ENCODE results near the gene CLP1.
"Not testable (repeated sequence)": the region's sequence is repeated elsewhere in the genome, so short reads cannot be mapped to it uniquely, and the experiment has no call there.

The CLP1 gene

DNA sequence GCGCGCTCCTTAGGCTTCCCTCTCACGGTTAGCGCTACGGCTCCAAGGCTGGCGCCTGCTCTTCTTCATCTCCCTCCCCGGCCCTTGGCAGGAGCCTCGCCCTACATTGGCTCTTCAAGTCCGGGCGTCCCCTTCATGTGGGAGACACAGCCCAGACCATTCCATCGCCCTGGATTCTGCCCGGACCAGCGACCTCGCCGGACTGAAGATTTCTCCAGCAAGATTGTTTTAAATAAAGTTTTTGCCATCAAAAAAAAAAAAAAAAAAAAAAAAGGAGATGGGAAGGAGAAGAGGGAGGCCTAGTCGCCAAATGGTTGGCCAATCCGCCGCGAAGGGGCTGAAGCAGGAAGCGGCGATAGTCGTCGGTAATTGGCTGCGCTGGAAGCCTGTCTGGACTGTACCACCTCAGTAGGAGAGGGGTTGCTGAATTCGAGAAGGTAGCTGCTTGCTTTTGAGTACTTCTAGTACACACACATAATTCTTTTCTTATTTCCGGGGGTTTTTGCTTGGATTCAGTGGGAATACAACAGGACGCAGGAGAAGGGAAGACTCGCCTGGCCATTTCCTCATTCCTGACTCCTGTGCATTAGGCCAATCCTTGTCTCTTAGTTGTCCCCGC is 9.7 kb downstream of the CLP1 start:
- DNase-seq (ENCODE audit: low spot score): peak; percentile 99

DNA sequence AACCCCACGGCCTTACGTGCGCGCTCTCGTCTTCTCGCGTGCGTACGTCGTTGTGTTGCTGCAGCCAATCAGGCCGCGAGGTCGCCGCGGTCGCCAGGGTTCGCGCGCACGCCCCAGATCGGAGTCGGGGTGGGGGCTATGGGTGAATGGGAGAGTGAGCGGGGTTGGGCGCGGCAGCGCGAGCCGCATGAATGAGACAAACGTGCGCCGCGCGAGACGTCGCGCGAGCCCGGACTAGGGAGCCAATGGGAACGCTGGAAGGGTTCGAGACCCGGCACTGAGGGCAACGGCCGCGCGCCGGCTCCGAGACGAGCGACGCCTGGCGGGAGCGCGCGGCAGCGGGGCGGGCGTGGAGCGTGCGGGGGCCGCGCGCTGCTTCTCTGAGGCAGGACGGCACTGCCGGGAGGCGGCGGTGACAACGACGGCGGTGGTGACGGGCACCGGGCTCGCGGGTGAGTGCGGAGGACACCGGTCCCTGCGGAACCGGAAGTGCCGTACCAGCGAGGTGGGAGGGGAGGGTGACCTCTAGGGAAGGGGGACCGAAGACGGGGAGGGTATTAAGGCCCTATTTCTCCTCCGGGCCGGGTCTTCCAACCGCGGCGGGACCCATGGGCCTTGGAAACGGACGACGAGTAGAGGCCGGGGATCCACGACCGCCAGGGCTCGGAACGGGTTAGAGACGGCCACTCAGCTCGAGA is 10.3 kb downstream of the CLP1 start, which contains the start of gene ZDHHC5:
Gene ZDHHC5 (plus strand): TSS at position 379 of the 698 bp plus-strand sequence. CDS start 4,977 bp downstream, outside the sequence.
- peak; percentile 100 for DNase-seq (ENCODE audit: low spot score)

DNA sequence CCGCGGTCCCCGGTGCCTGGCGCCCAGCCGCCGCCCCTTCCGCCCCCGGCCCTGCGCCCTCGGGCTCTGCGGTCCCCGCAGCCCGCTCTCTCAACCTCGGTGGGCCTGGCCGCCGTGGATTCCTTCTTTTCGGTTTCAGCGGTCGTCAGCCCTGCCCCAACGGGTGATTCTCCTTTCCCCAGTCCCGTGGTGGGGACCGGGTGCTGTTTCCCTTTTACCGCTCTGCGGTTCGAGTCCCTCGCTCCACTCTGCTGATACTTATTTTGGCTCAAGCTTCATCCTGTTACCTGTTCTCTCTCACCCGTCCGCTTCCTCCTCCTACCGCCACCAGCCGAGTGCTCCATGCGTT is 10.8 kb downstream of the CLP1 start:
- DNase-seq (ENCODE audit: low spot score): peak; percentile 17

GRCh38 chr11:57674251-57674650 is 16.7 kb downstream of the CLP1 start:
- DNase-seq (ENCODE audit: low spot score): no peak

GRCh38 chr11:57675176-57675941 is 17.8 kb downstream of the CLP1 start:
- no peak for DNase-seq (ENCODE audit: low spot score)

GRCh38 chr11:57679396-57679795 is 21.8 kb downstream of the CLP1 start:
- DNase-seq (ENCODE audit: low spot score): no peak

DNA sequence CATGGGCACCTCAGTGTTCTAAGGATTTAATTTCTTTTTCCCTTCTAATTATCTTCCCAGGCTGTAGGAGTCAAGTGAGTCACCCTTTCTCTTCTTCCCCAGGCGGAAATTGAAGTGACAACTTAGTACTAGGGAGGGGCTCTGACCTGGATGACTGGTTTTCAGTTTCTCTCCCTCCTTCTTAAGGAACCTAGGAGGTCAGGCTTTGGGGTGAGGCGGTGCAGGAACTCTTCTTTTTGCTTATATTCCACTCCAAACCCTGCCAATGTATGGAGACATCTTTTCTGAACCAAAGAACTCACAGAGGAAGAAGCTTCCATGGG is 23.0 kb downstream of the CLP1 start:
- no peak for DNase-seq (ENCODE audit: low spot score)

GRCh38 chr11:57681168-57681567 is 23.6 kb downstream of the CLP1 start:
- no peak for DNase-seq (ENCODE audit: low spot score)

GRCh38 chr11:57690474-57690873 is 32.9 kb downstream of the CLP1 start:
- DNase-seq (ENCODE audit: low spot score): not testable (repeated sequence)

- no peak for DNase-seq (ENCODE audit: low spot score)
These were observed 41.3 kb downstream of the CLP1 start for GRCh38 chr11:57698843-57699365.

DNA sequence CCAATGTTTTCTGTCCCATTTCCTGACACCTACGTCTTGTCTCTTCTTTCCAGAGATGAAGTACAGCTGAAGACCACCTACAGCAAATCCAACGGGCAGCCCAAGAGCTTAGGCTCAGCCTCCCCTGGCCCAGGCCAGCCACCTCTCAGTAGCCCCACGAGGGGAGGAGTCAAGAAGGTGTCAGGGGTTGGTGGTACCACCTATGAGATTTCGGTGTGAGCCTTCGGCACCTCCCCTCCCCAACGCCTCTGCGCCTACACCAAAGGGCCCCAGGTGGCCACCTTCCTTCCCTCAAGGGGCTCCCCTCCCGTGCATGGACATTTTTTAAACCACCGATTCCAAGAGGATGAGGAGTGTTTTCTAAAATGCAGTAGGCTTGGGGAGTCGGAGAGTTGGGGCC is 42.3 kb downstream of the CLP1 start:
- no peak for DNase-seq (ENCODE audit: low spot score)

GRCh38 chr11:57700425-57700824 is 42.9 kb downstream of the CLP1 start:
- no peak for DNase-seq (ENCODE audit: low spot score)

DNA sequence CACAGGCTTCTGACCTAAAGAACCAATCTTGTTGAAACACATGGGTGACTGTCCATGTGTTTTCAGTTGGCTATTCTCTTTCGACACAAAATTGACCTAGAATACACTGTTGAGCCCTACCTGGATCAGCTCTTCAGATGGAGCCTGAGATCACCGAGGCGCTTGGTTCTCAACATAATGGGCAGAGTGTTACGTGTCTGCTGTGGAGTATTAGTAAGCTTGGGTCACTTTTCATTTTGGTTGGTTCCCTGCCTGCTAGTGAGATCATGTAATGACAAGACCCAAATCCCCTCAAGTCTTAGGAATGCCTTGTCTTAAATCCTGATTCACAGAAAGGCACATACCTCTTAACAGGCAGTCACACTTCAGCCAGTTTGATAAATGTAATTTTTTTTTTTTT is 45.8 kb downstream of the CLP1 start:
- DNase-seq (ENCODE audit: low spot score): no peak

- no peak for DNase-seq (ENCODE audit: low spot score)
These were observed 47.4 kb downstream of the CLP1 start for GRCh38 chr11:57704932-57705331.

GRCh38 chr11:57705432-57705831 is 47.9 kb downstream of the CLP1 start:
- DNase-seq (ENCODE audit: low spot score): not testable (repeated sequence)

- no peak for DNase-seq (ENCODE audit: low spot score)
These were observed 52.3 kb downstream of the CLP1 start for GRCh38 chr11:57709802-57710367.
